ENCODE data around the gene HSPB6. TPM values are rescaled to one million over a fixed set of nuclear protein-coding genes. Genes with fewer than 3 reads are reported as not detected.
"Not testable (repeated sequence)": the region's sequence is repeated elsewhere in the genome, so short reads cannot be mapped to it uniquely, and the experiment has no call there.

HSPB6 gene
- total RNA-seq, 1 donor from 2014 or later, result not detected

DNA sequence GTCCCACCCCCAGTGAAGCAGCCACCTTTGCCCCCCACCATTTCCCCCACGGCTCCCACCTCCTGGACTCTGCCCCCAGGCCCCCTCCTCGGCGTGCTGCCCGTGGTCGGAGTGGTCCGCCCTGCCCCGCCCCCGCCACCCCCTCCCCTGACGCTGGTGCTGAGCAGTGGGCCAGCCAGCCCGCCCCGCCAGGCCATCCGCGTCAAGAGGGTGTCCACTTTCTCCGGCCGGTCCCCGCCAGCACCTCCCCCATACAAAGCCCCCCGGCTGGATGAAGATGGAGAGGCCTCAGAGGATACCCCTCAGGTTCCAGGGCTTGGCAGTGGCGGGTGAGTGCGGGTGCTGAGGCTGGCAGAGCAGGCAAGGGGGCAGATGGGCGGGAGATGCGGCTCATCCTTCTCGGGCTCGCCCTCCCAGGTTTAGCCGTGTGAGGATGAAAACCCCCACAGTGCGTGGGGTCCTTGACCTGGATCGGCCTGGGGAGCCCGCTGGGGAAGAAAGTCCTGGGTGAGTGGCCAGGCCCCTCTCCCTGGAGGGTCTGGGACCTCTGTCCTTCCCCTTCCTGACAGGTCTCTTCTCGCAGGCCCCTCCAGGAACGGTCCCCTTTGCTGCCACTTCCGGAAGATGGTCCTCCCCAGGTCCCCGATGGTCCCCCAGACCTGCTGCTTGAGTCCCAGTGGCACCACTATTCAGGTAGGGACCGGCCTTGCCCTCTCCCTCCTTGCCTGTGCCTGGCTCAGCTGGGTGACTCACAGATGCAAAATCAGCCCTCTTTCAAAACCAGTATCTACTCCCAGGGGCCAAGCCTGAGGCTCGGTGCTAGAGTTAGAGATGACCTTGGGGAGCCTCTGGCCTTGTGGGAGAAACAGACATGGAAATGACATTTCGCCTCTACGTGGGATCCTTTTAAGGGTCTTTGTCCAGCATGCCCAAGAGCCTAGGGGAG is 23.4 kb downstream of the HSPB6 start:
- intact Hi-C loops (cut with micrococcal nuclease), result no loop called here

DNA sequence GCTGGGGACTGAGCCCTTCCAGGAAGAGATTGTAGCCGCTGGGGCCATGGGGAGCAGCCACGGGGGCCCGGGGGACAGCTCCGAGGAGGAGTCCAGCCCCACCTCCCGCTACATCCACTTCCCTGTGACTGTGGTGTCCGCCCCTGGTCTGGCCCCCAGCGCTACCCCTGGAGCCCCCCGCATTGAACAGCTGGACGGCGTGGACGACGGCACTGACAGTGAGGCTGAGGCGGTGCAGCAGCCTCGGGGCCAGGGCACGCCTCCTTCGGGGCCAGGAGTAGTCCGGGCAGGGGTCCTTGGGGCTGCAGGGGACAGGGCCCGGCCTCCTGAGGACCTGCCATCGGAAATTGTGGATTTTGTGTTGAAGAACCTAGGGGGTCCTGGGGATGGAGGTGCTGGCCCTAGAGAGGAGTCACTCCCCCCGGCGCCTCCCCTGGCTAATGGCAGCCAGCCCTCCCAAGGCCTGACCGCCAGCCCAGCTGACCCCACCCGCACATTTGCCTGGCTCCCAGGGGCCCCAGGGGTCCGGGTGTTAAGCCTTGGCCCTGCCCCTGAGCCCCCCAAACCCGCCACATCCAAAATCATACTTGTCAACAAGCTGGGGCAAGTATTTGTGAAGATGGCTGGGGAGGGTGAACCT is 24.2 kb downstream of the HSPB6 start:
- intact Hi-C loops (cut with micrococcal nuclease), result no loop called here

DNA sequence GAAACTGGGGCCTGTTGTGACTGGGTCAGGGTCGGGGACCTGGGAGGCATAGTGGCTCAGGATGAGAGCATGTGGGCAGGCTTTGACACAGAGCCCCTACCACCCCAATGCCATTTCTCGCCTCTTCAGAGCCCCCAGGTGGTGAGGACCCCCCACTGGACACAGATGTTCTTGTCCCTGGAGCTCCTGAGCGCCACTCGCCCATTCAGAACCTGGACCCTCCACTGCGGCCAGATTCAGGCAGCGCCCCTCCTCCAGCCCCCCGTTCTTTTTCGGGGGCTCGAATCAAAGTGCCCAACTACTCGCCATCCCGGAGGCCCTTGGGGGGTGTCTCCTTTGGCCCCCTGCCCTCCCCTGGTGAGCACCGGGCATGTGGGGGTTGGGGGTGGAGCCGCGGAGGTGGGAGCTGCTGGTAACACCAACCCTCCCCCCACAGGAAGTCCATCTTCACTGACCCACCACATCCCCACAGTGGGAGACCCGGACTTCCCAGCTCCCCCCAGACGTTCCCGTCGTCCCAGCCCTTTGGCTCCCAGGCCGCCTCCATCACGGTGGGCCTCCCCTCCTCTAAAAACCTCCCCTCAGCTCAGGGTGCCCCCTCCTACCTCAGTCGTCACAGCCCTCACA is 24.9 kb downstream of the HSPB6 start:
- intact Hi-C loops (cut with micrococcal nuclease), result no loop called here

DNA sequence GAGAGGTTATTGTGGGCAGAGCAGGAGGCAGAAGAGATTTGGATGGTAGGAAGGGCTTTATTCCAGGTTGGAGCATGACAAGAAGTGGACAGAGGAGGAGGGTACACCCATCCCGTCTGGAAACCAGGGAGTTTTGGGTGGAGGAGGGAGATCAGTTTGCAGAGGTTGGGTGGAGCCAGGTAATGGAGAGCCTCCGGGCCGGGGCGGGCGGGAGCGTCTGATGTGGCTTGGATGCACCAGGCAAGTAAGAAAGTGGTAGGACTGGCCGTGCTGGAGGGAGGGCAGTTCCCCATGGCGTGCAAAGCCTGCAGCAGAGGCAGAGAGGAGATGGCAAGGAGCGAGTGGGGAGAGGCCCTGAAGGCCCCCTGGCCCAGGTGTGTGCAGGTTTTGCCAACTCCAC is 25.5 kb downstream of the HSPB6 start:
- intact Hi-C loops (cut with micrococcal nuclease), result no loop called here

DNA sequence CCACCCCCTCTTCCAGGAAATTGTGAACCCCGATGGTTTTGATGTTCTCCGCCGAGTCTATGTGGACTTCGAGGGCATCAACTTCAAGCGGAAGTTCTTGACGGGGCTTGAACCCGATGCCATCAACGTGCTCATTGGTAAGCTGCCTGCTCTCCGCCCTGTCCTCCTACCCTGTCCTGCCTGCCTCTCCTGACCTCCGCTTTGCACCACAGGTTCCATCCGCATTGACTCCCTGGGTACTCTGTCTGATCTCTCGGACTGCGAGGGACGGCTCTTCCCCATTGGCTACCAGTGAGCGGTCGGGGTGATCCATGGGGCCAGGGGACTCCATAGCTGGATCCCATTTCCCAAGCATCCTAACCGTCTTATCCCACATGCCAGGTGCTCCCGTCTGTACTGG is 26.5 kb downstream of the HSPB6 start:
- intact Hi-C loops (cut with micrococcal nuclease), result no loop called here

DNA sequence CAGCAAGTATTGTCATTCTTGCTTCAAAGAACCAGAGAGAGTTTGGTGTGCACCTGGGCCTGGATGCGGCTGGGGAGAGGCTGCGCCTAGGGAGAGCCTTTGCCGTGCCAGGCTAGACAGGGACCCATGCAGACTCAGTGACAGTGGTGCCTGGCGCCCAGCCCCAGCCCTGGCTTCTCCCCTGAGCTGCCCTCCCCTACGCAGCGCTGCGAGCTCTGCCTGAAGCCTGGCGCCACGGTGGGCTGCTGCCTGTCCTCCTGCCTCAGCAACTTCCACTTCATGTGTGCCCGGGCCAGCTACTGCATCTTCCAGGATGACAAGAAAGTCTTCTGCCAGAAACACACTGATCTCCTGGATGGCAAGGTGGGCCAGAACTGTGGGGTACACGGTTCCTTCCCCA is 27.1 kb downstream of the HSPB6 start:
- intact Hi-C loops (cut with micrococcal nuclease), result no loop called here

DNA sequence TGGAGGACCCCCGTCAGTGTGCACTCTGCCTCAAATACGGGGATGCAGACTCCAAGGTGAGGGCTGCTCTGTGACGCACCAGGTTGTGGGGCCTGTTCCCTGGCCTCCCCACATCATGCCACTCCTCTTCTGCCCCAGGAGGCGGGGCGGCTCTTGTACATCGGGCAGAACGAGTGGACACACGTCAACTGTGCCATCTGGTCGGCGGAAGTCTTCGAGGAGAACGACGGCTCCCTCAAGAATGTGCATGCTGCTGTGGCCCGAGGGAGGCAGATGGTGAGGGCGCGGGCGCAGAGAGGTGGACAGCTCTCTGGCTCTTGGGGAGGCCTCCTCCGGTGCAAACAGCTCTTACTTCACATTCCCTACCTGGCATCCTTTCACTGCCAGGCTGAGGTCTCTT is 27.8 kb downstream of the HSPB6 start:
- intact Hi-C loops (cut with micrococcal nuclease), result no loop called here

DNA sequence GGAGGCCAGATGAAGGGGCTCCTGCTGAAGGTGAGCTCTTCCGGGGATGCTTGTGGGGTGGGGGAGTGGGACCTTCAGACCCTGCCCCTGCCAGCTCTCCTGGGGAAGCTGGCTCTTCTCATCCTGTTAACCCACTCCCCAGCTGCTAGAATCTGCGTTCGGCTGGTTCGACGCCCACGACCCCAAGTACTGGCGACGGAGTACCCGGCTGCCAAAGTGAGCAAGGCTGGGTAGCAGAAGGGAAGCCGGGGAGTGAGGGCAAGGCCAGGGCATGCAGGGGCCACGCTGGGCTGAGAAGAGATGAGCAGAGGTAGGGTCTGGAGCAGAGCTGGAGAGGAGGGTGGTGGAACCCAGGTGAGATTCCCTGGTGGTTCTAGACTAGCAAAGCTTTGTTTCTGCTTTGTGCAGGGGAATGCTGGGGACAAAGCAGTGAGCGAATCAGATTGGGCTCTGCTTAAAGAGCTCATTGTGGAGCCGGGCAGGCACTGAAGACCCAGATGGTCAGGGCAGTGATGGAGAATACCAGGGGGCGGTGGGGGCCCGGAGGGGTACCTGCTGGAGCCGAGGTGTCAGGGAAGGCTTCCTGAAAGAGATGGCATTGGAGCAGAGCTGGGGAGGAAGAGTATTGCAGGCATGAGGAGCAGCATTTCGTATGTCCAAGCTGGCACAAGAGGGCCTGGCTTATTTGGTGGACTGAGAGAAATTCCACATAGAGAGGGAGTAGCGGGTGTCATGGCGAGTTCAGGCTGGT is 28.7 kb downstream of the HSPB6 start:
- intact Hi-C loops (cut with micrococcal nuclease), result no loop called here

DNA sequence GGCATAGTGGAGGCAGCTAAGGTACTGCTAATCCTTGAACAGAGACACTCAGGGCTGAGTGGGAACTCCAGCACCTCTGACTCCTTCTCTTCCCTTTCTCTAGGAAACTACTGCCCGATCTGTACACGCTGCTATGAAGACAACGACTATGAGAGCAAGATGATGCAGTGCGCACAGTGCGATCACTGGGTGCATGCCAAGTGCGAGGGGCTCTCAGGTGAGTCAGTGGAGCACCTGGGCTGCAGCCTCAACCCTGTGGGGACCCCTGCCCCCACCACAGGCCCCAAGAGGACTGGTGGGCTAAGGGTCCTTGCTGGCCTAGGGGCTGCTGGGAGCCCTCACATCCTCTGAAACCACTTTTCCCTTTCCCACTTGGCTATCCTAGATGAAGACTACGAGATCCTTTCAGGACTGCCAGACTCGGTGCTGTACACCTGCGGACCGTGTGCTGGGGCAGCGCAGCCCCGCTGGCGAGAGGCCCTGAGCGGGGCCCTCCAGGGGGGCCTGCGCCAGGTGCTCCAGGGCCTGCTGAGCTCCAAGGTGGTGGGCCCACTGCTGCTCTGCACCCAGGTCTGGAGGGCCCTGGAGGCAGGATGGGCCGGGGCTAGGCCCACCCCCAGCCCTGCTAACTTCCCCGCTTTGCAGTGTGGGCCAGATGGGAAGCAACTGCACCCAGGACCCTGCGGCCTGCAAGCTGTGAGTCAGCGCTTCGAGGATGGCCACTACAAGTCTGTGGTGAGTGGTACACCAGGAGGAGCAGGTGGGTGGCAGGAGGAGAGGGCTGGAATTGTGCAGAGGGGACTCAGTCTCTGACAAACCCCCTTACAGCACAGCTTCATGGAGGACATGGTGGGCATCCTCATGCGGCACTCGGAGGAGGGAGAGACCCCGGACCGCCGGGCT is 29.5 kb downstream of the HSPB6 start:
- intact Hi-C loops (cut with micrococcal nuclease), result no loop called here

DNA sequence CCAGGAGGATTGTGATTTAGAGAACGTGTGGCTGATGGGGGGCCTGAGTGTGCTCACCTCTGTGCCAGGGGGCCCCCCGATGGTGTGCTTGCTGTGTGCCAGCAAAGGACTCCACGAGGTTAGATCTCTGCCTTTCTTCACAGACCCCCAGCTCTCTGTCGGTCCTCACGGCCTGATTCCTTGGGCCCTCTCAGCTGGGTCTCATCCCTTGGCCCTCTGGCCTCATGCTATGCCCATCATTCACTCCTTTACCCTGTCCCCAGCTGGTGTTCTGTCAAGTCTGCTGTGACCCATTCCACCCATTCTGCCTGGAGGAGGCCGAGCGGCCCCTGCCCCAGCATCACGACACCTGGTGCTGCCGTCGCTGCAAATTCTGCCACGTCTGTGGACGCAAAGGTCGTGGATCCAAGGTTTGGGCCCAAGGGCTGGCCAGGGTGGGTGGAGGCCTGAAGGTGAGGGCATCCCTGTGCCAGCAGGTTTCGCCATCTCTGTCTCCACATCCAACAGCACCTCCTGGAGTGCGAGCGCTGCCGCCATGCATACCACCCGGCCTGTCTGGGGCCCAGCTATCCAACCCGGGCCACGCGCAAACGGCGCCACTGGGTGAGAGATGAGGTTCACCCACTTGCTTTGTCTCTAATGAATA is 31.5 kb downstream of the HSPB6 start:
- intact Hi-C loops (cut with micrococcal nuclease), result no loop called here

DNA sequence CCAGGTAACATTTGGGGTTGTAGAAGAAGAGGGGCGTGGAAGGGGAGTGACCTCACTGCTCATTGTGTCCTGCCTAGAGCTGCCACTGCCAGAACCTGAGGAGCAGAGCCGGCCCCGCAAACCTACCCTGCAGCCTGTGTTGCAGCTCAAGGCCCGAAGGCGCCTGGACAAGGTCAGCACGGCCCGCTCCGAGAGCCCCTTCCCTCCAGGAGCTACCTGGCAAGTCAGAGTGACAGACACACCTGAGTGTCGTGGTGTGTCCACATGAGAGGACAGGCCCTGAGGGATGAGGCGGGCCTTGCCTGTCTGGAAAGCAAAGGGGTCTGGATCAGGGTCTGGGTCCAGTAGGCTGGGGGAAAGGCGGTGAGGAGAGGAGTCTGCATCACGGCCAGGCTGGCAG is 32.3 kb downstream of the HSPB6 start:
- intact Hi-C loops (cut with micrococcal nuclease), result no loop called here

DNA sequence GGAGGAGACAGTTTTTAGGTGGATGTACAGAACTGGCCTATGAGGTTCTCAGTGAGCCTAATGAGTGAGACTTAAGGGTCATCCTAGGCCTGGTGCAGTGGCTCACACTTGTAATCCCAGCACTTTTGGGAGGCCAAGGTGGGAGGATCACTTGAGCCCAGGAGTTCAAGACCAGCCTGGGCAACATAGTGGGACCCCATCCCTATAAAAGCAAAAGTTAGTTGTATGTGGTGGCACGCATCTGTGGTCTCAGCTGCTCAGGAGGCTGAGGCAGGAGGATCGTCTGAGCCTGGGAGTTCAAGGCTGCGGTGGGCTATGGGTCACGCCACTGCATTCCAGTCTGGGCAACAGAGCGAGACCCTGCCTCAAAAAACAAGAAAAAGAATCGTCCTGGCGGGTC is 32.7 kb downstream of the HSPB6 start:
- intact Hi-C loops (cut with micrococcal nuclease), result not testable (repeated sequence)

DNA sequence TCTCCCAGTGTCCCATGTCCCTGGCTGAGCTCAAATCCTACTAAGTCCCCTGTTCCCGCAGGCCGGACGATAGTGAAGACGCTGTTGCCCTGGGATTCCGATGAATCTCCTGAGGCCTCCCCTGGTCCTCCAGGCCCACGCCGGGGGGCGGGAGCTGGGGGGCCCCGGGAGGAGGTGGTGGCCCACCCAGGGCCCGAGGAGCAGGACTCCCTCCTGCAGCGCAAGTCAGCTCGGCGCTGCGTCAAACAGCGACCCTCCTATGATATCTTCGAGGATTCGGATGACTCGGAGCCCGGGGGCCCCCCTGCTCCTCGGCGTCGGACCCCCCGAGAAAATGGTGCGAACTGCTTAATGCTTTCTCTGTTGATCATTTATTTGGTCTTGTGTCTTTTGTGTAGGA is 33.2 kb downstream of the HSPB6 start:
- intact Hi-C loops (cut with micrococcal nuclease), result no loop called here

DNA sequence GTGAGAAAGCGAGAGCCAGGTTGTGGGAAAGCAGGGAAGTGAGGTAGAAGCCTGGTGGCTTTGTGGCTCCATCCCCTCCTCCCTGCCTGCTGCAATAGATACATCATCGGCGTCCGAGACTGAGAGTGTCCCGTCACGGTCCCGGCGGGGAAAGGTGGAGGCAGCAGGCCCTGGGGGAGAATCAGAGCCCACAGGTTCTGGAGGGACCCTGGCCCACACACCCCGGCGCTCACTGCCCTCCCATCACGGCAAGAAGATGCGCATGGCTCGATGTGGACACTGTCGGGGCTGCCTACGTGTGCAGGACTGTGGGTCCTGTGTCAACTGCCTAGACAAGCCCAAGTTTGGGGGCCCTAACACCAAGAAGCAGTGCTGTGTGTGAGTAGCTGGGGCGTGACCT is 33.9 kb downstream of the HSPB6 start:
- intact Hi-C loops (cut with micrococcal nuclease), result no loop called here

DNA sequence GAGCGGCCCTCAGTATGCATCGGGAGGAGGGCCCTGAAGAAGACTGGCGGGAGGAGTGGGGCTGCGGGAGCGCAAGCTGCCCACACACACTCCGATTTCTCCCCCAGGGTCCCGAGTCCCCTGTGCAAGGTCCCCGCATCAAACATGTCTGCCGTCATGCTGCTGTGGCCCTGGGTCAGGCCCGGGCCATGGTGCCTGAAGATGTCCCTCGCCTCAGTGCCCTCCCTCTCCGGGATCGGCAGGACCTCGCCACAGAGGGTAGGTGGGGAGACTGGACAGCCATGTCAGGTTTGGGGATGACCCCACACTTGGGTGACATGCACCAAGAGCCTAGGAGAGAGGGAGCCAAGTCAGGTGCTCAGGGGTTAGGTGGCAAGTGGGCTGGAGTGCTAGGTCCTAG is 34.4 kb downstream of the HSPB6 start:
- intact Hi-C loops (cut with micrococcal nuclease), result no loop called here

DNA sequence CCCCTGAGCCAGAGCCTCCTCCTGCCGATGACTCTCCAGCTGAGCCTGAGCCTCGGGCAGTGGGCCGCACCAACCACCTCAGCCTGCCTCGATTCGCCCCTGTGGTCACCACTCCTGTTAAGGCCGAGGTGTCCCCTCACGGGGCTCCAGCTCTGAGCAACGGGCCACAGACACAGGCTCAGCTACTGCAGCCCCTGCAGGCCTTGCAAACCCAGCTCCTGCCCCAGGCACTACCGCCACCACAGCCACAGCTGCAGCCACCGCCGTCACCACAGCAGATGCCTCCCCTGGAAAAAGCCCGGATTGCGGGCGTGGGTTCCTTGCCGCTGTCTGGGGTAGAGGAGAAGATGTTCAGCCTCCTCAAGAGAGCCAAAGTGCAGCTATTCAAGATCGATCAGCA is 35.5 kb downstream of the HSPB6 start:
- intact Hi-C loops (cut with micrococcal nuclease), result no loop called here

DNA sequence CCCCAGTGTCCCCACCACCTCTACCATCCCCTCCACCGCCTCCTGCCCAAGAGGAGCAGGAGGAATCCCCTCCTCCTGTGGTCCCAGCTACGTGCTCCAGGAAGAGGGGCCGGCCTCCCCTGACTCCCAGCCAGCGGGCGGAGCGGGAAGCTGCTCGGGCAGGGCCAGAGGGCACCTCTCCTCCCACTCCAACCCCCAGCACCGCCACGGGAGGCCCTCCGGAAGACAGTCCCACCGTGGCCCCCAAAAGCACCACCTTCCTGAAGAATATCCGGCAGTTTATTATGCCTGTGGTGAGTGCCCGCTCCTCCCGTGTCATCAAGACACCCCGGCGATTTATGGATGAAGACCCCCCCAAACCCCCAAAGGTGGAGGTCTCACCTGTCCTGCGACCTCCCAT is 36.2 kb downstream of the HSPB6 start:
- intact Hi-C loops (cut with micrococcal nuclease), result no loop called here

DNA sequence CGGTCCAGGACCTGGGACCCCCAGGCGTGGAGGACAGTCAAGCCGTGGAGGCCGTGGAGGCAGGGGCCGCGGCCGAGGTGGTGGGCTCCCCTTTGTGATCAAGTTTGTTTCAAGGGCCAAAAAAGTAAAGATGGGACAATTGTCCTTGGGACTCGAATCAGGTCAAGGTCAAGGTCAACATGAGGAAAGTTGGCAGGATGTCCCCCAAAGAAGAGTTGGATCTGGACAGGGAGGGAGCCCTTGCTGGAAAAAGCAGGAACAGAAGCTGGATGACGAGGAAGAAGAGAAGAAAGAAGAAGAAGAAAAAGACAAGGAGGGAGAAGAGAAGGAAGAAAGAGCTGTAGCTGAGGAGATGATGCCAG is 36.7 kb downstream of the HSPB6 start:
- intact Hi-C loops (cut with micrococcal nuclease), result no loop called here

DNA sequence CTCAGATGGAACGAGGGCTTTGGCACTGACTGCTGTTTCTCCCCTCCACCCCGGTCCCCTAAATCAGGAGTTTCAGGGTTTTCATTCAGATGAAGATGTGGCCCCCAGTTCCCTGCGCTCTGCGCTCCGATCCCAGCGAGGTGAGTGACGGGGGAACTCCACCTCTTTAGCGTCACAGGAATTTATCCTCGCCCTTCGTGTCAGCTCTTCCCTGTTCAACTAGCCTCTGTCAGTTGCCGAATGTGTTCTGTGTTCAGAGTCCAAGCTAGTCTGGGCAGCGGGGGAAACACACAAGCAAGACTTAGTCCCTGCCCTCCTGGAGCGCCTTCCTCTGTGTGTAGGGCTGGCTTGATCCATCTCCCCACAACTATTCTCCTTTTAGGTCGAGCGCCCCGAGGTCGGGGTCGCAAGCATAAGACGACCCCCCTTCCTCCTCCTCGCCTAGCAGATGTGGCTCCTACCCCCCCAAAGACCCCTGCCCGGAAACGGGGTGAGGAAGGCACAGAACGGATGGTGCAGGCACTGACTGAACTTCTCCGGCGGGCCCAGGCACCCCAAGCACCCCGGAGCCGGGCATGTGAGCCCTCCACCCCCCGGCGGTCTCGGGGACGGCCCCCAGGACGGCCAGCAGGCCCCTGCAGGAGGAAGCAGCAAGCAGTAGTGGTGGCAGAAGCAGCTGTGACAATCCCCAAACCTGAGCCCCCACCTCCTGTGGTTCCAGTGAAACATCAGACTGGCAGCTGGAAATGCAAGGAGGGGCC is 37.2 kb downstream of the HSPB6 start:
- intact Hi-C loops (cut with micrococcal nuclease), result loop anchor here (5.0 to 10.0 kb wide), 2 partner anchors 172 to 395 kb away; partner anchors contain the start of genes OVOL3, POLR2I, TBCB and TMEM147

Measured in T-helper 2 cell treated with Interferon-gamma antibody and Interleukin-4, amounts not matched to agents 100 ng/mL and 5 ng/mL, for 36 hours (primary cell).